ENCODE measurements around the gene SNED1.

The SNED1 gene

DNA sequence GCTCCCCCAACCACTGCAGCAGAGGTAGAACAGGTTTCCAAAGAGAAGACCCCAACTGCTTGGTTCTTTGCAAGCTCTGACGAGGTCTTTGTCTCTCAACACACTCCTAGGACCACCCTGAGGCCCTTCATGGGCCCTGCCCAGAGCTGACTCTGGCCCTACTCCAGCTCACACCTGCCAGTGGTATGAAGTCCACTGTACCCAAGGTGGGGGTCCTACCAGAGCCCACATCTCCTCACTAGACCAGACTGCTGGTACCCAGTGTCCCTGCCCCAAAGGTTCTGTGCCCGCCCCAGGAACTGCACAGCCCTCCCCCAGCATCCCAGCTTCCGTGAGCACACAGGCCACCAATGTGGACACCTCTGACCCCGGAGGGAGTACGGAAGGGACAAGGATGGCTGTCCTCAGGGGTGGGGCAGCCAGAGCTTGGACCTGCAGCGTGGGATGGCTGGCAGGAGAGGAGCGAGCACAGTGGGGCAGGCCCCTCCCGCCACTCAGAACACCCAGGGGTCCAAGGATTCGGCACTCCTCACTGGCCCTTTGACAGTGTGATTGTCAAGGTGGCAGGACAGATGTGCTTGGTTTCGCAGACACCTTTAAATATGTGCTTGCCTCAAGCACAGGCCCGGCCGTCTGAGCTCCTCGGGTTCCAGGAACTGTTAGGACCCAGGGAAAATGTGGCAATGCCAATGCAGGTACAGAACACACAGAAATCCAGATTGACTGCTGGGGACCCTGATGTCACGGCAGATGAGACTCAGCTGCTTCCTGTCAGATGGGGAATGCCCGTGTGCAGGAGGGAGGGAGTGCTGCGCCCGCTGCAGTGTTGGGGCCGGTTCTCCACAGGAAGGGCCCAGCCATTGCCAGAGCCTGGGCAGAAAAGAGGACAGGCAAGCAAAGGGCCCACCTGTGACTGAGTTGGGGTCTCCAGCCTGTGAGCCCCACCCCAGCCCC lies 52.5 kb downstream of the SNED1 start:
- Histone ChIP-seq H3K9me3 (ENCODE audit: control insufficient read depth, insufficient read depth, low read depth, low read length) (no peaks in the 10 kb centered on the region; the same call in 1 of the 2 replicates), H3K4me1 (ENCODE audit: control insufficient read depth, insufficient read depth, low read length) (no peaks in the 10 kb centered on the region), H3K4me3 (ENCODE audit: low read depth, low read length) (no peak overlapping the region), H3K36me3 (ENCODE audit: control insufficient read depth in 2 of 2, insufficient read depth in 1 of 2, low read length in 2 of 2) (no peaks in the 10 kb centered on the region), H3K27ac (ENCODE audit: extremely low read depth, low read depth, low read length) (no peak overlapping the region)
- TF ChIP-seq KLF8 (tag by site-specific recombination; IDR thresholded peaks at IDR 0.05), result no peak
- TF ChIP-seq GLIS2 (tag by site-specific recombination; IDR thresholded peaks at IDR 0.05), result no peak
- no peak for TF ChIP-seq ZNF248 (tag by site-specific recombination; IDR thresholded peaks at IDR 0.05)
- no peak for TF ChIP-seq FEZF1 (tag by site-specific recombination; IDR thresholded peaks at IDR 0.05)
- no peak for TF ChIP-seq HOXD13 (CRISPR knock-in tag; IDR thresholded peaks at IDR 0.05; ENCODE audit: borderline replicate concordance)
- TF ChIP-seq ZNF114 (tag by site-specific recombination; IDR thresholded peaks at IDR 0.05), result no peak
- TF ChIP-seq ZNF596 (tag by site-specific recombination; IDR thresholded peaks at IDR 0.05), result no peak
- TF ChIP-seq ZNF777 (tag by site-specific recombination; IDR thresholded peaks at IDR 0.05; ENCODE audit: borderline replicate concordance), result no peak
- TF ChIP-seq, protein P1, sequence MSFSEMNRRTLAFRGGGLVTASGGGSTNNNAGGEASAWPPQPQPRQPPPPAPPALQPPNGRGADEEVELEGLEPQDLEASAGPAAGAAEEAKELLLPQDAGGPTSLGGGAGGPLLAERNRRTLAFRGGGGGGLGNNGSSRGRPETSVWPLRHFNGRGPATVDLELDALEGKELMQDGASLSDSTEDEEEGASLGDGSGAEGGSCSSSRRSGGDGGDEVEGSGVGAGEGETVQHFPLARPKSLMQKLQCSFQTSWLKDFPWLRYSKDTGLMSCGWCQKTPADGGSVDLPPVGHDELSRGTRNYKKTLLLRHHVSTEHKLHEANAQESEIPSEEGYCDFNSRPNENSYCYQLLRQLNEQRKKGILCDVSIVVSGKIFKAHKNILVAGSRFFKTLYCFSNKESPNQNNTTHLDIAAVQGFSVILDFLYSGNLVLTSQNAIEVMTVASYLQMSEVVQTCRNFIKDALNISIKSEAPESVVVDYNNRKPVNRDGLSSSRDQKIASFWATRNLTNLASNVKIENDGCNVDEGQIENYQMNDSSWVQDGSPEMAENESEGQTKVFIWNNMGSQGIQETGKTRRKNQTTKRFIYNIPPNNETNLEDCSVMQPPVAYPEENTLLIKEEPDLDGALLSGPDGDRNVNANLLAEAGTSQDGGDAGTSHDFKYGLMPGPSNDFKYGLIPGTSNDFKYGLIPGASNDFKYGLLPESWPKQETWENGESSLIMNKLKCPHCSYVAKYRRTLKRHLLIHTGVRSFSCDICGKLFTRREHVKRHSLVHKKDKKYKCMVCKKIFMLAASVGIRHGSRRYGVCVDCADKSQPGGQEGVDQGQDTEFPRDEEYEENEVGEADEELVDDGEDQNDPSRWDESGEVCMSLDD (tag by site-specific recombination; IDR thresholded peaks at IDR 0.05), result no peak
- TF ChIP-seq OVOL3 (tag by site-specific recombination; IDR thresholded peaks at IDR 0.05), result no peak
- TF ChIP-seq ZNF677 (tag by site-specific recombination; IDR thresholded peaks at IDR 0.05), result no peak
- TF ChIP-seq, protein P2, sequence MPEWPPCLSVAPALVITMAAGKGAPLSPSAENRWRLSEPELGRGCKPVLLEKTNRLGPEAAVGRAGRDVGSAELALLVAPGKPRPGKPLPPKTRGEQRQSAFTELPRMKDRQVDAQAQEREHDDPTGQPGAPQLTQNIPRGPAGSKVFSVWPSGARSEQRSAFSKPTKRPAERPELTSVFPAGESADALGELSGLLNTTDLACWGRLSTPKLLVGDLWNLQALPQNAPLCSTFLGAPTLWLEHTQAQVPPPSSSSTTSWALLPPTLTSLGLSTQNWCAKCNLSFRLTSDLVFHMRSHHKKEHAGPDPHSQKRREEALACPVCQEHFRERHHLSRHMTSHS (tag by site-specific recombination; IDR thresholded peaks at IDR 0.05), result no peak
- TF ChIP-seq, protein P3, sequence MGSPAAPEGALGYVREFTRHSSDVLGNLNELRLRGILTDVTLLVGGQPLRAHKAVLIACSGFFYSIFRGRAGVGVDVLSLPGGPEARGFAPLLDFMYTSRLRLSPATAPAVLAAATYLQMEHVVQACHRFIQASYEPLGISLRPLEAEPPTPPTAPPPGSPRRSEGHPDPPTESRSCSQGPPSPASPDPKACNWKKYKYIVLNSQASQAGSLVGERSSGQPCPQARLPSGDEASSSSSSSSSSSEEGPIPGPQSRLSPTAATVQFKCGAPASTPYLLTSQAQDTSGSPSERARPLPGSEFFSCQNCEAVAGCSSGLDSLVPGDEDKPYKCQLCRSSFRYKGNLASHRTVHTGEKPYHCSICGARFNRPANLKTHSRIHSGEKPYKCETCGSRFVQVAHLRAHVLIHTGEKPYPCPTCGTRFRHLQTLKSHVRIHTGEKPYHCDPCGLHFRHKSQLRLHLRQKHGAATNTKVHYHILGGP (tag by site-specific recombination; IDR thresholded peaks at IDR 0.05), result no peak
- TF ChIP-seq ZNF792 (tag by site-specific recombination; IDR thresholded peaks at IDR 0.05), result no peak
- TF ChIP-seq ZNF585B (tag by site-specific recombination; IDR thresholded peaks at IDR 0.05), result no peak
- POLR2A ChIA-PET, result no interaction called here
- CTCF ChIA-PET, result no interaction called here

DNA sequence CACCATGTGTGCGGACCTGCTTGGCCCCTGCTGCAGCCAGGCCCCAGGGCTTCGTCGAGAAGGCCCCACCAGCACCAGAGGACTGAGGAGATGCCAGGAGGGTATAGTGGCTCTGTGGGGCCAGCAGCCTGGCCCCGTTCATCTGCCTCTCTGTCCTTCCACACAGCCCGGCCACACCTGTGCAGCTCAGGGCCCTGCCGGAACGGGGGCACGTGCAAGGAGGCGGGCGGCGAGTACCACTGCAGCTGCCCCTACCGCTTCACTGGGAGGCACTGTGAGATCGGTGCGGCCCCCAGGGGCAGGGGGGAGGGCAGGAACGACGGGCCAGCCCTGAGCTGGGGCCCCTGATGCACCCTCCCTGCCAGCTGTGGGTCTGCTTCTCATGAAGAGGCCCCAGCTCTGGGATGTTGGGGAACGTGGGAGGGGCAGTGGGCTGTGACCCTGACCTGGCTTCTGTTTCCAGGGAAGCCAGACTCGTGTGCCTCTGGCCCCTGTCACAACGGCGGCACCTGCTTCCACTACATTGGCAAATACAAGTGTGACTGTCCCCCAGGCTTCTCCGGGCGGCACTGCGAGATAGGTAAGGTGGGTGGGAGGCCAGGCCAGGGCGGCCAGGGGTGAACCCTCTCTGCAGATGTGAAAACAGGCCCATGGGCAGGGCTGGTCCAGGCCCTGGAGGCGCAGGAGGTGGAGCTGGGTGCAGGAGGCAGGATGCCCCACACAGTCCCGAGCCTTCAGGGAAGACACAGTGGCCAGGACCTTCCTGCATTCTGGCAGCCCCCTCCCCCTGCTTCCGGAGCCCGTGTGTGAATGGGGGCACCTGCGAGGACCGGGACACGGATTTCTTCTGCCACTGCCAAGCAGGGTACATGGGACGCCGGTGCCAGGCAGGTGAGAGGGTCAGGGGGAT lies 53.4 kb downstream of the SNED1 start:
- Histone ChIP-seq H3K4me1 (ENCODE audit: control insufficient read depth, insufficient read depth, low read length) (no peaks in the 10 kb centered on the region), H3K36me3 (ENCODE audit: control insufficient read depth in 2 of 2, insufficient read depth in 1 of 2, low read length in 2 of 2) (no peaks in the 10 kb centered on the region), H3K4me3 (ENCODE audit: low read depth, low read length) (no peak overlapping the region), H3K27ac (ENCODE audit: extremely low read depth, low read depth, low read length) (no peak overlapping the region), H3K9me3 (ENCODE audit: control insufficient read depth, insufficient read depth, low read depth, low read length) (no peaks in the 10 kb centered on the region)
- ChIA-PET CTCF (interaction anchor here (0.5 kb wide), 1 partner anchor 69 kb away, joined by 4 read pairs; no protein-coding TSS in a partner anchor), POLR2A (no interaction called here)
- TF ChIP-seq ZNF561 (tag by site-specific recombination; IDR thresholded peaks at IDR 0.05; ENCODE audit: borderline replicate concordance) (no peak), ZNF747 (tag by site-specific recombination; IDR thresholded peaks at IDR 0.05) (no peak), ZEB2 (tag by site-specific recombination; IDR thresholded peaks at IDR 0.05) (no peak), ZNF791 (tag by site-specific recombination; IDR thresholded peaks at IDR 0.05) (no peak), ZBTB48 (tag by site-specific recombination; IDR thresholded peaks at IDR 0.05) (no peak), ZNF555 (tag by site-specific recombination; conservative IDR thresholded peaks at IDR 0.05) (no peak), OSR2 (tag by site-specific recombination; IDR thresholded peaks at IDR 0.05) (no peak)
- TF ChIP-seq, protein P4, sequence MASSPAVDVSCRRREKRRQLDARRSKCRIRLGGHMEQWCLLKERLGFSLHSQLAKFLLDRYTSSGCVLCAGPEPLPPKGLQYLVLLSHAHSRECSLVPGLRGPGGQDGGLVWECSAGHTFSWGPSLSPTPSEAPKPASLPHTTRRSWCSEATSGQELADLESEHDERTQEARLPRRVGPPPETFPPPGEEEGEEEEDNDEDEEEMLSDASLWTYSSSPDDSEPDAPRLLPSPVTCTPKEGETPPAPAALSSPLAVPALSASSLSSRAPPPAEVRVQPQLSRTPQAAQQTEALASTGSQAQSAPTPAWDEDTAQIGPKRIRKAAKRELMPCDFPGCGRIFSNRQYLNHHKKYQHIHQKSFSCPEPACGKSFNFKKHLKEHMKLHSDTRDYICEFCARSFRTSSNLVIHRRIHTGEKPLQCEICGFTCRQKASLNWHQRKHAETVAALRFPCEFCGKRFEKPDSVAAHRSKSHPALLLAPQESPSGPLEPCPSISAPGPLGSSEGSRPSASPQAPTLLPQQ (tag by site-specific recombination; IDR thresholded peaks at IDR 0.05), result no peak
- TF ChIP-seq, protein P5, sequence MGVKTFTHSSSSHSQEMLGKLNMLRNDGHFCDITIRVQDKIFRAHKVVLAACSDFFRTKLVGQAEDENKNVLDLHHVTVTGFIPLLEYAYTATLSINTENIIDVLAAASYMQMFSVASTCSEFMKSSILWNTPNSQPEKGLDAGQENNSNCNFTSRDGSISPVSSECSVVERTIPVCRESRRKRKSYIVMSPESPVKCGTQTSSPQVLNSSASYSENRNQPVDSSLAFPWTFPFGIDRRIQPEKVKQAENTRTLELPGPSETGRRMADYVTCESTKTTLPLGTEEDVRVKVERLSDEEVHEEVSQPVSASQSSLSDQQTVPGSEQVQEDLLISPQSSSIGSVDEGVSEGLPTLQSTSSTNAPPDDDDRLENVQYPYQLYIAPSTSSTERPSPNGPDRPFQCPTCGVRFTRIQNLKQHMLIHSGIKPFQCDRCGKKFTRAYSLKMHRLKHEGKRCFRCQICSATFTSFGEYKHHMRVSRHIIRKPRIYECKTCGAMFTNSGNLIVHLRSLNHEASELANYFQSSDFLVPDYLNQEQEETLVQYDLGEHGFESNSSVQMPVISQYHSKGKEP (tag by site-specific recombination; IDR thresholded peaks at IDR 0.05), result no peak
